ENCODE results near the gene RNF11. TPM values are rescaled to one million over a fixed set of nuclear protein-coding genes. Genes with fewer than 3 reads are reported as not detected.

Gene RNF11
- total RNA-seq, 1 donor from 2014 or later = 83.6 TPM

GRCh38 chr1:51285055-51285454 lies 49.0 kb downstream of the RNF11 start:
- Histone ChIP-seq H3K27me3 (ENCODE audit: low read depth) (no peaks in the 10 kb centered on the region), H3K9me3 (no peaks in the 10 kb centered on the region), H3K4me3 (no peak overlapping the region), H3K27ac (no peak overlapping the region), H3K36me3 (peaks cover 7% of the 10 kb centered on the region), H3K4me1 (peaks cover 12% of the 10 kb centered on the region)
- intact Hi-C loops (cut with DNase I) = no loop called here
- no peak for DNase-seq
- no peak for ATAC-seq
- TF ChIP-seq, protein P1, sequence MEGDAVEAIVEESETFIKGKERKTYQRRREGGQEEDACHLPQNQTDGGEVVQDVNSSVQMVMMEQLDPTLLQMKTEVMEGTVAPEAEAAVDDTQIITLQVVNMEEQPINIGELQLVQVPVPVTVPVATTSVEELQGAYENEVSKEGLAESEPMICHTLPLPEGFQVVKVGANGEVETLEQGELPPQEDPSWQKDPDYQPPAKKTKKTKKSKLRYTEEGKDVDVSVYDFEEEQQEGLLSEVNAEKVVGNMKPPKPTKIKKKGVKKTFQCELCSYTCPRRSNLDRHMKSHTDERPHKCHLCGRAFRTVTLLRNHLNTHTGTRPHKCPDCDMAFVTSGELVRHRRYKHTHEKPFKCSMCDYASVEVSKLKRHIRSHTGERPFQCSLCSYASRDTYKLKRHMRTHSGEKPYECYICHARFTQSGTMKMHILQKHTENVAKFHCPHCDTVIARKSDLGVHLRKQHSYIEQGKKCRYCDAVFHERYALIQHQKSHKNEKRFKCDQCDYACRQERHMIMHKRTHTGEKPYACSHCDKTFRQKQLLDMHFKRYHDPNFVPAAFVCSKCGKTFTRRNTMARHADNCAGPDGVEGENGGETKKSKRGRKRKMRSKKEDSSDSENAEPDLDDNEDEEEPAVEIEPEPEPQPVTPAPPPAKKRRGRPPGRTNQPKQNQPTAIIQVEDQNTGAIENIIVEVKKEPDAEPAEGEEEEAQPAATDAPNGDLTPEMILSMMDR (IDR thresholded peaks at IDR 0.05) = no peak

- peaks cover 7% of the 10 kb centered on the region for H3K36me3 ChIP-seq
- TF ChIP-seq, protein P1 (IDR thresholded peaks at IDR 0.05) = no peak
- H3K9me3 ChIP-seq = no peaks in the 10 kb centered on the region
- ATAC-seq = no peak
- intact Hi-C loops (cut with DNase I) = no loop called here
- peaks cover 12% of the 10 kb centered on the region for H3K4me1 ChIP-seq
- no peak for DNase-seq
- H3K27ac ChIP-seq = no peak overlapping the region
- no peaks in the 10 kb centered on the region for H3K27me3 ChIP-seq (ENCODE audit: low read depth)
- H3K4me3 ChIP-seq = no peak overlapping the region
These were observed 51.9 kb downstream of the RNF11 start for GRCh38 chr1:51287966-51288365.

DNA sequence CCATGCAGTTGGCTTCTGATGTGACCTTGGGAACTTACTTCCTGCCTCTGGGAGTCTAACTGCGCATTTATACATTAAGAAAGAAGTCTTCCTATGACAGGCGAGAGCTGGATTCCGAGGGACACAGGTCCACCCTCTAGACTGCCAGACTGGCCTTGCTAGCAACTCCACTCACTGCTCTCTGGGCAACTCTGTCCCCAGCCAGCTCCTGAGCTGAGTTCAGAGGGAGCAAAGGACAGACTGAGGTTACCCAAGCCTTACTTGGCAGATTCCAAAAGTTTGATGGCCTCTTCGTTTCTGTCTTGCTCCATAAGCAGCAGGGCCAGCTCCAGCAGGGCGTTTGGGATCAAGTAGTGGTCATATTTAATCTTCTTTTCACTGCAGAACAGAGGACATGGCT lies 52.5 kb downstream of the RNF11 start:
- no peak for ATAC-seq

GRCh38 chr1:51289676-51290488 lies 53.8 kb downstream of the RNF11 start:
- ATAC-seq (no peak), DNase-seq (no peak)
- H3K36me3 ChIP-seq = peaks cover 7% of the 10 kb centered on the region
- no peak overlapping the region for H3K4me3 ChIP-seq
- H3K9me3 ChIP-seq = no peaks in the 10 kb centered on the region
- TF ChIP-seq, protein P1 (IDR thresholded peaks at IDR 0.05) = no peak
- no peak overlapping the region for H3K27ac ChIP-seq
- H3K27me3 ChIP-seq (ENCODE audit: low read depth) = no peaks in the 10 kb centered on the region
- intact Hi-C loops (cut with DNase I) = no loop called here
- H3K4me1 ChIP-seq = peaks cover 5% of the 10 kb centered on the region

More for the DNA sequence above, 52.5 kb downstream of the RNF11 start:
- TF ChIP-seq, protein P1 (IDR thresholded peaks at IDR 0.05) = no peak
- Histone ChIP-seq H3K4me1 (peaks cover 12% of the 10 kb centered on the region), H3K36me3 (peaks cover 7% of the 10 kb centered on the region), H3K9me3 (no peaks in the 10 kb centered on the region), H3K27ac (no peak overlapping the region), H3K27me3 (ENCODE audit: low read depth) (no peaks in the 10 kb centered on the region), H3K4me3 (no peak overlapping the region)
- intact Hi-C loops (cut with DNase I) = no loop called here
- DNase-seq = no peak

DNA sequence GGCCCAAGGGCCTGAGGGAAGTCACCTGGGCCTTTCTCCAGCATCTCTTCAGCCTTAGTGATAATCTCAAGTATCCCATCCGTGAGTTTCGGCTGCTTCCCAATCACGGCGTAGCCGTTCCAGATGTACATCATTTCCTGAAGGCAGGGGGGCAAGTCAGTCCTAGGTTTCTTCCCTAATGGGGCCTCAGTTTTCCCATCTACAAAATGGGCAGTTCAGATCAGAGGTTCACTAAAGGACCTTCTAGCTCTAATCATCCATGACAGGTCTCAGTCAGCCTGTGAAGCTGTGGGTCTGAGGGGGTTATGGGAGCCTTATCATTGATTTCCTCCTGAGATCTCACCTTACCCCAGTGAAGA lies 54.4 kb downstream of the RNF11 start:
- DNase-seq = no peak
- Histone ChIP-seq H3K27me3 (ENCODE audit: low read depth) (no peaks in the 10 kb centered on the region), H3K4me3 (no peak overlapping the region), H3K36me3 (peaks cover 7% of the 10 kb centered on the region), H3K9me3 (no peaks in the 10 kb centered on the region), H3K27ac (no peak overlapping the region), H3K4me1 (no peaks in the 10 kb centered on the region)
- intact Hi-C loops (cut with DNase I) = no loop called here
- ATAC-seq = no peak
- TF ChIP-seq, protein P1 (IDR thresholded peaks at IDR 0.05) = no peak

All from lower lobe of right lung (tissue), 2 donors.